Astrocyte (in vitro differentiated cells and primary cell): ENCODE results near the gene GRM7.

Experiments used
- CTCF ChIP-seq: IDR thresholded peaks from 2 replicates; pipeline ENCODE4 v1.5.1; 2011; ENCODE audit warnings: low read depth, mild to moderate bottlenecking, inconsistent platforms, low read length, moderate library complexity; ENCODE audit not compliant: insufficient read depth
- EZH2 ChIP-seq: IDR thresholded peaks from 2 replicates; pipeline ENCODE4 v1.6.1; 2012; ENCODE audit warnings: mild to moderate bottlenecking, low read length, inconsistent platforms; ENCODE audit not compliant: insufficient read depth

GRCh38 chr3:7469866-7470265 is 609.0 kb downstream of the GRM7 start:
- TF ChIP-seq CTCF (no peak), EZH2 (no peak)
